K562 (cell line): Measurements from ENCODE around the gene ACTN2. TPM values are rescaled to one million over a fixed set of nuclear protein-coding genes. Genes with fewer than 3 reads are reported as not detected.

Experiments used
- ATAC-seq: fragments of 200-7000 bp; cut with Tn5 transposase; 3 replicates; pipeline ENCODE4 v1.9.1; 2020; ENCODE audit warnings: moderate library complexity
- BruUV-seq: library from RNA; stranded (reverse); fragments of 400-500 nt; replicated peaks from 2 replicates; lab custom pipeline; 2021; lab: Mats Ljungman, UMichigan
- CTCF ChIA-PET: fragments of 300-600 bp; formaldehyde crosslinking; extraction: SDS; loops from one replicate; lab custom pipeline; 2021; ENCODE audit warnings: low intra/inter-chr PET ratio; lab: Yijun Ruan, JAX
- POLR2A ChIA-PET: fragments of 300-600, 350-650 bp; sonication (Branson Sonifier 250); formaldehyde crosslinking; extraction: SDS; loops from one replicate; lab custom pipeline; 2021; ENCODE audit warnings: antibody characterized with exemption, inconsistent platforms; lab: Yijun Ruan, JAX
- DNase-seq, 4 experiments: peaks; one replicate each; pipeline versions ENCODE4 v3.0.0 to v3.0.0-alpha.2; 2011 to 2018; ENCODE audit warnings: low spot score in 3 of 4, mixed read lengths in 3 of 4; ENCODE audit errors: extremely low read depth in 1 of 4
- FAIRE-seq: peaks from 2 replicates; lab custom pipeline; 2011; peaks lifted over from hg19 to GRCh38; lab: Jason Lieb, UNC
- H2AFZ ChIP-seq: 2 replicates; pipeline ENCODE4 v1.6.0; 2011; ENCODE audit warnings: low read depth, low read length, control low read depth, inconsistent platforms
- H3K27ac ChIP-seq: fragments of 200-600 bp; 3 replicates; pipeline ENCODE4 v1.8.0; 2011; ENCODE audit warnings: low read depth, mild to moderate bottlenecking, control low read depth, inconsistent platforms, low read length, moderate library complexity, mixed read lengths; ENCODE audit errors: extremely low read depth
- H3K27me3 ChIP-seq, 2 experiments: fragments of 300-600 bp in 1 of 2; 2 replicates in 1 of 2; 3 replicates in 1 of 2; pipeline versions ENCODE4 v1.6.0 to v1.8.0; 2011; ENCODE audit warnings: inconsistent platforms in 2 of 2, low read length in 2 of 2, mild to moderate bottlenecking in 1 of 2, mixed read lengths in 1 of 2, moderate library complexity in 1 of 2; ENCODE audit not compliant: control insufficient read depth in 2 of 2, insufficient read depth in 2 of 2
- H3K36me3 ChIP-seq: fragments of 300-600 bp; 3 replicates; pipeline ENCODE4 v1.8.0; 2011; ENCODE audit warnings: mild to moderate bottlenecking, low read length, inconsistent platforms; ENCODE audit not compliant: control insufficient read depth, insufficient read depth
- H3K4me1 ChIP-seq, 2 experiments: fragments of 200-600 bp in 1 of 2; replicated peaks in 1 of 2; 2 replicates in 1 of 2; 3 replicates in 1 of 2; pipeline versions ENCODE4 v1.5.1 to v1.8.0; 2011; ENCODE audit warnings: inconsistent platforms in 2 of 2, low read length in 2 of 2, mild to moderate bottlenecking in 1 of 2, mixed read lengths in 1 of 2, moderate library complexity in 1 of 2; ENCODE audit not compliant: control insufficient read depth in 2 of 2, insufficient read depth in 2 of 2
- H3K4me2 ChIP-seq: 2 replicates; pipeline ENCODE4 v1.6.1; 2011; ENCODE audit warnings: low read length, control low read depth, inconsistent platforms, mixed read lengths; ENCODE audit not compliant: insufficient read depth
- H3K4me3 ChIP-seq: fragments of 200-600 bp; sonication (generic), shearing (Covaris generic); 2 replicates; pipeline ENCODE4 v1.5.1; 2016; ENCODE audit warnings: control low read depth, inconsistent platforms
- H3K79me2 ChIP-seq: fragments of 200-600 bp; 3 replicates; pipeline ENCODE4 v1.8.0; 2011; ENCODE audit warnings: low read length, inconsistent platforms; ENCODE audit not compliant: control insufficient read depth, insufficient read depth
- H3K9ac ChIP-seq, 2 experiments: 2 replicates each; pipeline versions ENCODE4 v1.6.0 to v1.6.1; 2011; ENCODE audit warnings: low read depth in 2 of 2, low read length in 2 of 2, control low read depth in 1 of 2, inconsistent platforms in 1 of 2, mild to moderate bottlenecking in 1 of 2, mixed read lengths in 1 of 2; ENCODE audit not compliant: insufficient read depth in 1 of 2
- H3K9me1 ChIP-seq: one replicate; pipeline ENCODE4 v1.6.0; 2011; ENCODE audit warnings: inconsistent platforms, mild to moderate bottlenecking, low read length, moderate library complexity; ENCODE audit not compliant: control insufficient read depth, insufficient read depth
- H3K9me3 ChIP-seq: replicated peaks from 2 replicates; pipeline ENCODE4 v1.5.1; 2011; ENCODE audit warnings: low read depth, low read length, inconsistent platforms; ENCODE audit not compliant: control insufficient read depth, insufficient read depth
- H4K20me1 ChIP-seq: replicated peaks from 2 replicates; pipeline ENCODE4 v1.6.1; 2011; ENCODE audit warnings: low read length, inconsistent platforms, mixed read lengths; ENCODE audit not compliant: control insufficient read depth, insufficient read depth
- ARNT ChIP-seq, 2 experiments: fragments of 450-650 bp; IDR thresholded peaks; 2 replicates each; pipeline ENCODE4 v1.6.1; 2016; ENCODE audit warnings: mild to moderate bottlenecking in 1 of 2
- ETV6 ChIP-seq, 3 experiments: fragments of 150-350 bp in 1 of 3; sonication (generic) in 1 of 3; formaldehyde crosslinking in 1 of 3; IDR thresholded peaks; 2 replicates each; pipeline versions ENCODE4 v1.6.1 to v1.8.0; 2014 to 2022; ENCODE audit warnings: borderline replicate concordance in 2 of 3, low read depth in 2 of 3, antibody characterized with exemption in 1 of 3, low read length in 1 of 3, mild to moderate bottlenecking in 1 of 3, missing genetic modification reagents in 1 of 3
- EZH2 ChIP-seq: IDR thresholded peaks from 2 replicates; pipeline ENCODE4 v1.6.1; 2012; ENCODE audit warnings: low read depth, mild to moderate bottlenecking, inconsistent platforms, low read length, borderline replicate concordance
- KAT8 ChIP-seq: fragments of 450-650 bp; IDR thresholded peaks from 2 replicates; pipeline ENCODE4 v1.6.1; 2016; ENCODE audit warnings: low read depth, mild to moderate bottlenecking
- MED1 ChIP-seq: sonication (generic); formaldehyde crosslinking; IDR thresholded peaks from 2 replicates; pipeline ENCODE4 v1.8.1; 2023; ENCODE audit warnings: missing genetic modification reagents, borderline replicate concordance
- NCOA6 ChIP-seq: fragments of 450-650 bp; IDR thresholded peaks from 2 replicates; pipeline ENCODE4 v1.6.1; 2017; ENCODE audit warnings: mild to moderate bottlenecking
- NKRF ChIP-seq: fragments of 450-650 bp; IDR thresholded peaks from 2 replicates; pipeline ENCODE4 v1.6.1; 2016; ENCODE audit warnings: borderline replicate concordance
- SMAD1 ChIP-seq: fragments of 150-350 bp; IDR thresholded peaks from 2 replicates; pipeline ENCODE4 v1.6.1; 2014; ENCODE audit warnings: low read length, low read depth; ENCODE audit not compliant: partially characterized antibody
- SNAPC5 ChIP-seq: fragments of 250-450 bp; sonication (Bioruptor Pico); IDR thresholded peaks from 2 replicates; pipeline ENCODE4 v1.8.0; 2021; ENCODE audit warnings: moderate library complexity, mild to moderate bottlenecking, inconsistent platforms
- THAP12 ChIP-seq: fragments of 250-450 bp; sonication (Bioruptor Pico); IDR thresholded peaks from 2 replicates; pipeline ENCODE4 v1.9.0; 2021; ENCODE audit warnings: mild to moderate bottlenecking, inconsistent platforms
- ZBED1 ChIP-seq: IDR thresholded peaks from 2 replicates; pipeline ENCODE4 v1.6.1; 2014
- ZBTB12 ChIP-seq: fragments of 250-450 bp; sonication (Bioruptor Pico); IDR thresholded peaks from 2 replicates; pipeline ENCODE4 v1.4.0; 2020
- ZNF253 ChIP-seq: fragments of 250-450 bp; sonication (Bioruptor Pico); conservative IDR thresholded peaks from 2 replicates; pipeline ENCODE4 v1.6.1; 2021; ENCODE audit warnings: mild to moderate bottlenecking
- WGBS: fragments of 100-300 bp; shearing (Covaris generic); methylation state at CpG from one replicate; pipeline ENCODE4 v1.1.6; 2016; ENCODE audit warnings: low coverage, mixed read lengths; ENCODE audit not compliant: insufficient coverage; ENCODE audit errors: missing lambda C conversion rate; 5-methylcytosine and 5-hydroxymethylcytosine counted together
- in situ Hi-C: fragments of 300-500 bp; cut with MboI; formaldehyde crosslinking; loops from 4 replicates; pipeline ENCODE4 v1.15.0; 2018; ENCODE audit warnings: inconsistent platforms, mixed read lengths
- intact Hi-C: fragments of 100-400 bp; cut with micrococcal nuclease; formaldehyde crosslinking; loops from 2 replicates; pipeline ENCODE4 v1.14.2; 2022
- polyA plus RNA-seq, 8 experiments: library from polyadenylated mRNA; depleted of rRNA in 4 of 8; stranded (reverse) in 5 of 8; unstranded in 3 of 8; fragments of >200 nt; fragmentation: Nextera tagmentation in 2 of 8; fragmentation: Illumina TruSeq in 1 of 8; extraction: Ambion mirVana in 2 of 8; extraction: Trizol in 1 of 8; gene quantifications; 2 replicates each; pipeline versions ENCODE4 v1.2.1 to v1.2.3, GENCODE V29; 2011 to 2014; ENCODE audit warnings: inconsistent platforms in 1 of 8, missing spikeins in 1 of 8
- total RNA-seq, 7 experiments: library from RNA; depleted of rRNA in 6 of 7; stranded (reverse); fragments of >200 nt in 6 of 7; fragmentation: Illumina TruSeq in 2 of 7; extraction: Trizol in 2 of 7; gene quantifications; 2 replicates each; pipeline versions ENCODE4 v1.2.1 to v1.2.3, GENCODE V29; 2011 to 2021; ENCODE audit warnings: low replicate concordance in 1 of 7

Gene ACTN2
- total and polyA plus RNA-seq, 9 of the 15 experiments (the other 6 are each of a cell fraction or from before 2014, with no cell fraction given): 0.18 to 0.94 (median 0.42) TPM

- TF ChIP-seq KAT8 (no peak), THAP12 (CRISPR knock-in tag) (no peak), ZBTB12 (CRISPR knock-in tag) (no peak), SNAPC5 (no peak), ETV6 (IDR thresholded peaks at IDR 0.05; ENCODE audit: borderline replicate concordance in 1 of 2, low read depth in 2 of 2, low read length in 1 of 2) (no peak), ETV6 (CRISPR knock-in tag; IDR thresholded peaks at IDR 0.05; ENCODE audit: borderline replicate concordance) (no peak), SMAD1 (no peak)
These were observed 122.8 kb downstream of the ACTN2 start (continued) for GRCh38 chr1:236809148-236809547.

GRCh38 chr1:236810018-236810417 is 123.7 kb downstream of the ACTN2 start:
- no peaks in the 10 kb centered on the region for H4K20me1 ChIP-seq
- peaks cover 95% of the 10 kb centered on the region for H3K36me3 ChIP-seq
- POLR2A ChIA-PET: interaction anchor here (1.3 to 3.8 kb wide), 2 partner anchors 9 to 12 kb away, joined by 6 to 13 read pairs; no protein-coding TSS in a partner anchor
- FAIRE-seq: no peak
- H3K4me1 ChIP-seq: peaks cover 0 to 3% of the 10 kb centered on the region in 2 experiments; a peak in 2 of 5 replicates
- CTCF ChIA-PET: no interaction called here
- H3K4me3 ChIP-seq: no peak overlapping the region
- no peak overlapping the region for H3K27ac ChIP-seq
- 91% methylated on average over 3 of the region's 3 CpGs for WGBS
- no TSS peak for BruUV-seq
- intact Hi-C loops: no loop called here
- no peaks in the 10 kb centered on the region for H3K9me3 ChIP-seq
- in situ Hi-C loops: no loop called here
- no peaks in the 10 kb centered on the region for H3K27me3 ChIP-seq
- no peak for DNase-seq
- H3K9me1 ChIP-seq: no peaks in the 10 kb centered on the region
- H2AFZ ChIP-seq: no peak overlapping the region
- no peak overlapping the region for H3K4me2 ChIP-seq
- TF ChIP-seq ZBED1 (no peak), ARNT (IDR thresholded peaks at IDR 0.05) (no peak), MED1 (CRISPR knock-in tag) (no peak), ZNF253 (CRISPR knock-in tag) (no peak), NCOA6 (no peak), EZH2 (no peak), NKRF (no peak)
- H3K79me2 ChIP-seq: peaks cover 3% of the 10 kb centered on the region; the same call in 1 of the 3 replicates
- ATAC-seq: no peak
- H3K9ac ChIP-seq: no peak overlapping the region
